DLD1 (cell line): ENCODE data around the gene DPYSL4.

Experiments used
- in situ Hi-C: cut with HindIII; loops from 2 replicates; pipeline ENCODE4 v1.10.0; 2017; ENCODE audit warnings: low sequenced_read_pairs

Gene DPYSL4

GRCh38 chr10:132162590-132163277 lies 24.0 kb upstream of the DPYSL4 start:
- in situ Hi-C loops, result no loop called here

- in situ Hi-C loops, result no loop called here
Measured at GRCh38 chr10:132163278-132163765, 23.4 kb upstream of the DPYSL4 start.

DNA sequence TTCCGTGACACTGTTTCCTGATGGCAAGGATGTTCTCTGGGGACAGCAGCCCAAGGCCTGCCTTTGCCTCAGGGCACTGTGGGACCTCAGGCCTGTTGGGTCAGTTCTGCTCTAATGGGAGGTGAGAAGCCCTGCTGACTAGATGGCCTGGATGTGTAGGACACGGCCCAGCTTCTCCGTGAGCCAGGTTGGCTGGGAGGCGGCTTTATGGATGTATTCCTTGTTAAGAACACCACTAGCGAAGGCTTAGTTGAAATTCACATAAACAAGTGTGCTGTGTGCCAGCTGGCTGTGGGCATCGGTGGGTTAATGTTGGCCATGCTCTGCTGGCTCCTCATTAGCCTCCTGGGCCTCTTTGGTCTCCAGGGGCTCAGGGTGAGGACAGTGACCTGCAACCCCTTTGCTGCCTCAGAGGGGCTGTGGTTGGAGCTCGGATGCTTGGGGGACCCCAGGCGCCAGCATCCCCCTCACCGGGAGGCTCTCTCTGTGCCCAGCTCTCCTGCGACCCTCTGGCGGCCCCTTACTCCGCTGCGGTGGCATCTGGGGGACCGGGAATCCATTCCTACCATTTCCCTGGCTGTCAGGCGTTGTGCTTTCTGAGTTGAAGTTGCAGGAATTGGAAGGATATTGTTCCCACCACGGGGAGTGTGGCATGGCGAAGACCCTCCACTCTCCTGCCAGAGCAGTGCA lies 22.8 kb upstream of the DPYSL4 start:
- in situ Hi-C loops, result no loop called here

- in situ Hi-C loops, result no loop called here
Measured at GRCh38 chr10:132164761-132165278, 21.9 kb upstream of the DPYSL4 start.

DNA sequence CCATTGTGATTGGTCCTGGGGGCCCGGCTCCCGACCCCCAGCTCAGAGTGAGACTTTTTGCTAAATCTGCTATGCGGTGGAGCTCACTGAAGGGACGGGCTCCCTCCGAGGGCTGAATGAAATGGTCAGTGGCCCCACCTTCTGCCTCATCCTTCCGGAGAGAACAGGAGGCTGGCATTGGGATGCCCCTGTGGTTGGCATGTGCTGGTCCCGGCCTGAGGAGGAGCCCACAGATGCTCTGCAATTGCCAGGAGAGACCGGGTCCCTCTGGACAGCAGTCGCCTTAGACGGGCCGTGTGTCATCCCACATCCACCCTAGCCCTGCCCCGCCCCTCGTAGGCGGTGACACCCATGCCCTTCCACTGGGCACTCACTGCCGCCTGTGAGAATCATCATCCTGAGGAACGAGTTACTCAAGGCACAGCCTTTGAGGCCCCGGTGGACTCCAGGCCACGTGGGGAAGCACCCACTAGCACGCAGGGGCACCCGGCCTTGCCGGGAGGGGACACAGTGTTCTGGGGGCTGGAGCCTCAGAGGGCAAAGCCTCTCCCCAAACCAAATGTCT lies 21.2 kb upstream of the DPYSL4 start:
- in situ Hi-C loops, result no loop called here

GRCh38 chr10:132166216-132166950 lies 20.4 kb upstream of the DPYSL4 start:
- in situ Hi-C loops, result no loop called here

GRCh38 chr10:132167041-132167674 lies 19.6 kb upstream of the DPYSL4 start:
- in situ Hi-C loops, result no loop called here

DNA sequence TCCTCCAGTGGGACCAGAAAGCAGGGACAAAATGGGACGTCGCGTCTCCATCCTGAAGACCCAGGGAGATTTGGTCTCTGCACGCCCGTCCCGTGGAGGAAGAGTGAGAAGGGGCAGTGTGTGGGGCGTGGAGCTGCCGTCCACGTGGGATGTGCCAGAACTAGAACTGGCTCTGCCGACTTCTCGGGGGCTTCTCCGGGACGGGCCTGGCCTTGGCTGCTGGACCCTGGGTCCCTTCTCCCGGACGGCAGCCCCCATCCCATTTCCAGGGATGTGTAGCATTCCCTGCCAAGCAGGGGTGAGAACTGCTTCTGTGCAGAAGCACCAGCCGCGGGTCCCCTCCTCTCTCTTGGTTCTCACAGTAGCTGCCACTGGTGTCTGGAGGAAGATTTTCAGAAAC lies 18.8 kb upstream of the DPYSL4 start:
- in situ Hi-C loops, result no loop called here

DNA sequence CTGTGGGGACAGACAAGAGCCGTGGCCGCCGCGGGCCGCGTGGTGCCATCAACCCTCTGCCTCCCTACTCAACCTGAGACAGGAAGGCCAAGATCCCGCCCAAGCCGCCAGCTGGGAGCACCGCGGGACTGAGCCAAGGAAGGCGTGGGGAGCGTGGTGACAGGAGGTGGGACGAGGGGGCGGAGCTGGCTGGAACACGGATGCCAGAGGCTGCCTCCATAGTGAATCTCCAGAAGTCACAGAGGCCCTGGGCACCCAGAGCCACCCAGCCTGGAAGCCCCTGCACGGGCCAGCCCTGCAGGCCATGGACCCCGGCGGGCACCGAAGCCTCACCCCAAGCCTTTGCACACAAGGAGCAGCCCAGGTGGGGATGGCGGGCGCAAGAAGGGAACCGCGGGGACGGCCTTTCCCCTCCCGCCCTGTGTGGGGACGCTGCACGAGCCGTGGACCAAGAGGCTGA lies 18.1 kb upstream of the DPYSL4 start:
- in situ Hi-C loops, result no loop called here

GRCh38 chr10:132169031-132169765 lies 17.6 kb upstream of the DPYSL4 start:
- in situ Hi-C loops, result no loop called here

DNA sequence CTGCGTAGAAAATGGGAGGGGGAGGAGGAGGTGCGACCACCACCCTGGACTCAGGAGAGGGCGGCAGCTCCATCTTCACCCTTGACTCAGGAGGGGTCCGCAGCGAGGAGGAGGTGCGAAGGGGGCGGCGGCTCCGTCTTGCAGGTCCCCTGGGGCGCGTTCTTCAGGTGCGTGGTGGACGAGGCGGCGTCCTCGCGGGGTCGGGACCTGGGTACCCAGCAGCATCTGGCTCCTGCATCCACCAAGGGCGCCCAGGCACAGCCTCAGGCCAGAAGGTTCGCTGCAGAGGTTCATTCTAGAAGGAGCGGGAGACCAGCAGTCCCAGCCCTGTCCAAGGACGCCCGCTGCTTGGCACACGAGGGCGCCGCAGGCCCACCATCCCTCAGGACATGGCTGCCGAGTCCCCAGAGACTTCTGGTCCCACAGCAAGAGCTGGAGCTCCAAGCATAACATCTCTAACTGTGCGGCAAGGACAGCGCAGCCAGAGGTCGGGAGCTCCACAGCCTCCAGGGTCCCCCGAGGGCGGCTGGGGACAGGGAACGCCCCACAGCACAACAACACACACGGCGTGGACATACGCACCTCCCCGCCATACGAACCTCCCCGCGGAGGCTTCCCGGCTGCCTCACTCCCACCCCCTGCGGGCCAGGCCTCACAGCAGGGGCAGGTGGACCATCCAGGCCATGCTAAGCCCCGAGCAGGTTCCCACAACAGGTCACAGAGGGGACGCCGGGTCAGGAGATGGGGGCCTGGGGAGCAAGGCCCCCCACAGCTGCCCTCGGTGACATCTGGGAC lies 16.8 kb upstream of the DPYSL4 start:
- in situ Hi-C loops, result no loop called here

- in situ Hi-C loops, result no loop called here
Measured at GRCh38 chr10:132170561-132171361, 16.0 kb upstream of the DPYSL4 start.

- in situ Hi-C loops, result no loop called here
Measured at GRCh38 chr10:132172091-132173066, 14.4 kb upstream of the DPYSL4 start.

- in situ Hi-C loops, result no loop called here
Measured at GRCh38 chr10:132173185-132173584, 13.6 kb upstream of the DPYSL4 start.

DNA sequence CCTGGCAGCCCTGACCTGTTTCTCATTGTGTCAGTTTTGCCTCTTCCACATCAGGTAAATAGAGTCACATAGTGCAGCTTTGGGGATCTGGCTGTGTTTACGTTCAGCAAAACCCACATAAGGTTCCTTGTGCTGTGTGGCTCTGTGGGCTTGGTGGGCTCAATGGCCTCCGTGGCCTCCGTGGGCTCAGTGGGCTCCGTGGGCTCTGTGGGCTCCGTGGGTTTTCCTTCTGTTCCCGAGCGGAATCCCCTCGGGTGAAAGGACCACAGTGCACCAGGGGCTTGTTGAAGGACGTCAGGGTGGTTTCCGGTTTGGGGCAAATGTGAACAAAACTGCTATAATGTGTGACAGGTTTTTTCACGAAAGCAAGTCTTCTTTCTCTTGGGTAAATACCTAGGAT lies 12.5 kb upstream of the DPYSL4 start:
- in situ Hi-C loops, result no loop called here

- in situ Hi-C loops, result no loop called here
Measured at GRCh38 chr10:132175408-132175807, 11.3 kb upstream of the DPYSL4 start.

DNA sequence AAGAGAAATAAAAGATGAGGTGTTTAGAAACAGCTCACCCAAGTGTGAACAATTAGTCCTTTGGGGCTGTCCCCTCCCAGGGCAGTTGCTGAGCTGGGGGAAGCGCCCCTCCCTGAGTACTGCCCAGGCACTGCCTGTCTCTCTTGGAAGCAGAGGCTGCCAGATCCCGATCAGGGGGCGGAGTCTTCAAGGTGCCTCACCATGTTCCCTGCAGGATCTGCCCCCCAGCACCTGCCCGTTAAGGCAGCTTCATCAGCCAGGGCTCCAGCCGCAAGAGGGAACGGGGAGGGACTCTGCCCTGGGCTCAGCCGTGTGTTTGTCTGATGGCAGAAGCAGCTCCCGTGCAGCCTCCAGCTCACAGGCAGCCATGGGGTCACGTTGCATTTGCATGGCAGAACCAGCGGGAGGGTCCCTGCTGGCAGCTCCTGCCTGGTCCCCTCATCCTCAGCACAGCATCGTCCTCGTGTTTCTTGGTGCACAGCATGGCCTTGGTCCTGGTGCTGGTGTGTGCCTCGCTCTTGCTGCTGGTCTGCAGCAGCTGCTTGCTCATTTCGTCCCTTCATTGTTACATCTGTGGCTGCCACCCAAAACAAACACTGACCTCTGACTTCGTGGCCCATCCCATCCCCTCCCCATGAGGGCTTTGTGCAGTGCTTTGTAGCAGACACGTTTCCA lies 10.7 kb upstream of the DPYSL4 start:
- in situ Hi-C loops, result no loop called here
